Fibroblast of lung (primary cell): ENCODE data around the gene ATXN8OS. TPM values are rescaled to one million over a fixed set of nuclear protein-coding genes. Genes with fewer than 3 reads are reported as not detected.

ENCODE experiments used
- DNase-seq, 2 donors: peaks; one replicate each; pipeline versions ENCODE4 v3.0.0 to v3.0.0-alpha.2; 2010; ENCODE audit warnings: low read depth in 2 of 2
- H2AFZ ChIP-seq: 2 replicates; pipeline ENCODE4 v1.5.1; 2012; ENCODE audit warnings: low read length, control low read depth, inconsistent platforms
- H3K27ac ChIP-seq: 2 replicates; pipeline ENCODE4 v1.5.1; 2011; ENCODE audit warnings: low read length, control low read depth; ENCODE audit not compliant: insufficient read depth
- H3K27me3 ChIP-seq: 2 replicates; pipeline ENCODE4 v1.5.1; 2011; ENCODE audit warnings: mild to moderate bottlenecking, low read length; ENCODE audit not compliant: control insufficient read depth, insufficient read depth
- H3K36me3 ChIP-seq: 2 replicates; pipeline ENCODE4 v1.5.1; 2011; ENCODE audit warnings: low read length; ENCODE audit not compliant: control insufficient read depth, insufficient read depth
- H3K4me1 ChIP-seq: 2 replicates; pipeline ENCODE4 v1.5.1; 2011; ENCODE audit warnings: low read length; ENCODE audit not compliant: control insufficient read depth, insufficient read depth; ENCODE audit errors: extremely low read depth
- H3K4me2 ChIP-seq: 2 replicates; pipeline ENCODE4 v1.5.1; 2011; ENCODE audit warnings: low read length, control low read depth; ENCODE audit not compliant: insufficient read depth; ENCODE audit errors: extremely low read depth
- H3K4me3 ChIP-seq, 4 experiments: fragments of 200-600 bp in 1 of 4; sonication (generic) in 1 of 4; replicated peaks in 1 of 4; 2 replicates each; pipeline ENCODE4 v1.5.1; 2011 to 2016; ENCODE audit warnings: low read length in 4 of 4, low read depth in 3 of 4, mild to moderate bottlenecking in 3 of 4, control low read depth in 2 of 4, inconsistent platforms in 1 of 4, mixed read lengths in 1 of 4; ENCODE audit not compliant: insufficient read depth in 1 of 4; ENCODE audit errors: control extremely low read depth in 1 of 4
- H3K79me2 ChIP-seq: 2 replicates; pipeline ENCODE4 v1.5.1; 2012; ENCODE audit warnings: mild to moderate bottlenecking, low read length, inconsistent platforms; ENCODE audit not compliant: control insufficient read depth, insufficient read depth
- H3K9ac ChIP-seq: 2 replicates; pipeline ENCODE4 v1.5.1; 2011; ENCODE audit warnings: mild to moderate bottlenecking, low read length, control low read depth; ENCODE audit not compliant: insufficient read depth
- H3K9me3 ChIP-seq: 2 replicates; pipeline ENCODE4 v1.5.1; 2012; ENCODE audit warnings: low read depth, low read length; ENCODE audit not compliant: control insufficient read depth, insufficient read depth
- H4K20me1 ChIP-seq: 2 replicates; pipeline ENCODE4 v1.5.1; 2011; ENCODE audit warnings: low read length; ENCODE audit not compliant: control insufficient read depth, insufficient read depth; ENCODE audit errors: extremely low read depth
- CTCF ChIP-seq, 2 donors: IDR thresholded peaks in 1 of 2; conservative IDR thresholded peaks in 1 of 2; 1 replicate in 1 of 2; 2 replicates in 1 of 2; pipeline ENCODE4 v1.5.1; 2011 to 2012; ENCODE audit warnings: low read length in 2 of 2, control low read depth in 1 of 2, inconsistent platforms in 1 of 2, low read depth in 1 of 2, mild to moderate bottlenecking in 1 of 2
- EZH2 ChIP-seq: IDR thresholded peaks from 2 replicates; pipeline ENCODE4 v1.5.1; 2012; ENCODE audit warnings: low read length, control low read depth, mild to moderate bottlenecking; ENCODE audit errors: missing control alignments
- polyA plus RNA-seq, 2 donors: library from polyadenylated mRNA; depleted of rRNA in 1 of 2; stranded (reverse) in 1 of 2; unstranded in 1 of 2; fragments of >200 nt; gene quantifications; 2 replicates each; pipeline ENCODE4 v1.2.1, GENCODE V29; 2011 to 2012; ENCODE audit warnings: missing spikeins in 1 of 2
- total RNA-seq: library from RNA; depleted of rRNA; stranded (reverse); fragments of >200 nt; gene quantifications from 2 replicates; pipeline ENCODE4 v1.2.1, GENCODE V29; 2014

The ATXN8OS gene
- total and polyA plus RNA-seq, 2 donors (not counting 1 experiment from before 2014, with no cell fraction given) = not detected

GRCh38 chr13:70104481-70104880 is 3.1 kb upstream of the ATXN8OS start:
- Histone ChIP-seq H3K36me3 (no peaks in the 10 kb centered on the region), H3K27me3 (no peaks in the 10 kb centered on the region), H3K27ac (no peak overlapping the region), H3K4me1 (no peaks in the 10 kb centered on the region), H3K4me2 (no peak overlapping the region), H3K9me3 (no peaks in the 10 kb centered on the region), H3K9ac (no peak overlapping the region), H3K79me2 (no peaks in the 10 kb centered on the region), H3K4me3 (no peak overlapping the region), H4K20me1 (no peaks in the 10 kb centered on the region), H2AFZ (no peak overlapping the region)
- no peak for DNase-seq
- TF ChIP-seq EZH2 (no peak), CTCF (conservative IDR thresholded peaks at IDR 0.05 in 1 of 2, IDR thresholded peaks at IDR 0.05 in 1 of 2; ENCODE audit: low read depth in 1 of 2, low read length in 2 of 2) (no peak)

- no peaks in the 10 kb centered on the region for H3K27me3 ChIP-seq
- no peaks in the 10 kb centered on the region for H4K20me1 ChIP-seq
- no peak overlapping the region for H3K4me2 ChIP-seq
- H2AFZ ChIP-seq = no peak overlapping the region
- no peaks in the 10 kb centered on the region for H3K79me2 ChIP-seq
- H3K4me1 ChIP-seq = no peaks in the 10 kb centered on the region
- DNase-seq = no peak
- no peak for TF ChIP-seq EZH2
- TF ChIP-seq CTCF (conservative IDR thresholded peaks at IDR 0.05 in 1 of 2, IDR thresholded peaks at IDR 0.05 in 1 of 2; ENCODE audit: low read depth in 1 of 2, low read length in 2 of 2) = no peak
- no peaks in the 10 kb centered on the region for H3K36me3 ChIP-seq
- no peak overlapping the region for H3K4me3 ChIP-seq
- no peak overlapping the region for H3K27ac ChIP-seq
- no peaks in the 10 kb centered on the region for H3K9me3 ChIP-seq
- no peak overlapping the region for H3K9ac ChIP-seq
These were observed 515 bp upstream of the ATXN8OS start for GRCh38 chr13:70107125-70107497.

GRCh38 chr13:70108356-70109105 is 905 bp downstream of the ATXN8OS start, which contains the start of gene KLHL1:
KLHL1 (minus strand) TSS chr13:70108452; CDS start chr13:70107699, 753 bp downstream.
- Histone ChIP-seq H3K27ac (no peak within 1 kb of the TSS), H3K9me3 (no peaks in the 10 kb centered on the region), H3K27me3 (no peaks in the 10 kb centered on the region), H3K79me2 (no peaks in the 10 kb centered on the region), H3K4me3 (no peak within 1 kb of the TSS), H3K4me2 (no peak within 1 kb of the TSS), H3K9ac (no peak within 1 kb of the TSS), H3K4me1 (no peaks in the 10 kb centered on the region), H2AFZ (no peak within 1 kb of the TSS), H3K36me3 (no peaks in the 10 kb centered on the region), H4K20me1 (no peaks in the 10 kb centered on the region)
- no peak for DNase-seq
- TF ChIP-seq EZH2 (no peak), CTCF (conservative IDR thresholded peaks at IDR 0.05 in 1 of 2, IDR thresholded peaks at IDR 0.05 in 1 of 2; ENCODE audit: low read depth in 1 of 2, low read length in 2 of 2) (no peak)
